ENCODE results near the gene CPT2.

CPT2 gene

GRCh38 chr1:53196485-53197290 lies at the start of gene CPT2:
Gene CPT2 (plus strand): TSS chr1:53196824. CDS start chr1:53196944, 120 bp downstream.
- DNase-seq (ENCODE audit: low read depth), result peak; percentile 94

- no peak for DNase-seq (ENCODE audit: low read depth)
These were observed 49.5 kb upstream of the CPT2 start for GRCh38 chr1:53147174-53147573.

- DNase-seq (ENCODE audit: low read depth), result no peak
These were observed 48.5 kb upstream of the CPT2 start for GRCh38 chr1:53148123-53148522.

GRCh38 chr1:53153752-53154151 lies 42.9 kb upstream of the CPT2 start:
- DNase-seq (ENCODE audit: low read depth), result no peak

GRCh38 chr1:53154859-53155438 lies 41.7 kb upstream of the CPT2 start:
- no peak for DNase-seq (ENCODE audit: low read depth)

GRCh38 chr1:53155534-53155933 lies 41.1 kb upstream of the CPT2 start:
- no peak for DNase-seq (ENCODE audit: low read depth)

- no peak for DNase-seq (ENCODE audit: low read depth)
These were observed 40.7 kb upstream of the CPT2 start for GRCh38 chr1:53155945-53156344.

- no peak for DNase-seq (ENCODE audit: low read depth)
These were observed 39.8 kb upstream of the CPT2 start for GRCh38 chr1:53156783-53157182.

GRCh38 chr1:53158900-53159299 lies 37.7 kb upstream of the CPT2 start:
- no peak for DNase-seq (ENCODE audit: low read depth)

- DNase-seq (ENCODE audit: low read depth), result no peak
These were observed 35.7 kb upstream of the CPT2 start for GRCh38 chr1:53160924-53161378.

- no peak for DNase-seq (ENCODE audit: low read depth)
These were observed 34.0 kb upstream of the CPT2 start for GRCh38 chr1:53162621-53163020.

- DNase-seq (ENCODE audit: low read depth), result no peak
These were observed 33.3 kb upstream of the CPT2 start for GRCh38 chr1:53163291-53163768.

- no peak for DNase-seq (ENCODE audit: low read depth)
These were observed 31.1 kb upstream of the CPT2 start for GRCh38 chr1:53165408-53165961.

GRCh38 chr1:53166366-53166765 lies 30.3 kb upstream of the CPT2 start:
- no peak for DNase-seq (ENCODE audit: low read depth)

GRCh38 chr1:53166912-53167311 lies 29.7 kb upstream of the CPT2 start:
- DNase-seq (ENCODE audit: low read depth), result no peak

- no peak for DNase-seq (ENCODE audit: low read depth)
These were observed 24.0 kb upstream of the CPT2 start for GRCh38 chr1:53172426-53173128.

GRCh38 chr1:53174971-53175913 lies 21.4 kb upstream of the CPT2 start:
- DNase-seq (ENCODE audit: low read depth), result no peak

GRCh38 chr1:53176452-53177208 lies 20.0 kb upstream of the CPT2 start:
- DNase-seq (ENCODE audit: low read depth), result no peak

- DNase-seq (ENCODE audit: low read depth), result no peak
These were observed 16.4 kb upstream of the CPT2 start for GRCh38 chr1:53180226-53180625.

- no peak for DNase-seq (ENCODE audit: low read depth)
These were observed 15.7 kb upstream of the CPT2 start for GRCh38 chr1:53180951-53181350.

Data from CMK (cell line).